ENCODE results near the gene SPATA19. TPM values are rescaled to one million over a fixed set of nuclear protein-coding genes. Genes with fewer than 3 reads are reported as not detected.
A peak's percentile ranks its signal among the peaks of the same experiment; 100 is the strongest.

Gene SPATA19
- total and polyA plus RNA-seq, 2 experiments from 2014 or later = not detected

GRCh38 chr11:133797554-133797953 lies 47.8 kb downstream of the SPATA19 start:
- no peak overlapping the region for H3K4me3 ChIP-seq
- H3K36me3 ChIP-seq (ENCODE audit: insufficient read depth) = no peaks in the 10 kb centered on the region
- DNase-seq (ENCODE audit: low spot score) (peak; percentile 12), ATAC-seq (no peak)
- no peak overlapping the region for H2AFZ ChIP-seq
- TF ChIP-seq CREB1 (CRISPR knock-in tag; IDR thresholded peaks at IDR 0.05; ENCODE audit: low read depth) (no peak), STAT1 (IDR thresholded peaks at IDR 0.05; ENCODE audit: unreplicated experiment) (no peak), REST (IDR thresholded peaks at IDR 0.05; ENCODE audit: unreplicated experiment) (no peak), ZNF462 (CRISPR knock-in tag; IDR thresholded peaks at IDR 0.05) (no peak), POLR2AphosphoS5 (IDR thresholded peaks at IDR 0.05; ENCODE audit: low read depth) (no peak), ZNF331 (CRISPR knock-in tag; IDR thresholded peaks at IDR 0.05; ENCODE audit: low read depth) (no peak), JUNB (IDR thresholded peaks at IDR 0.05; ENCODE audit: unreplicated experiment) (no peak)
- H3K4me3 Mint-ChIP-seq = no peak overlapping the region
- H3K79me2 ChIP-seq (replicated peaks; ENCODE audit: insufficient read depth) = no peaks in the 10 kb centered on the region
- H4K20me1 ChIP-seq (replicated peaks; ENCODE audit: insufficient read depth) = no peaks in the 10 kb centered on the region
- no peaks in the 10 kb centered on the region for H3K9me2 ChIP-seq (ENCODE audit: insufficient read depth)
- H3K4me1 ChIP-seq (ENCODE audit: insufficient read depth) = no peaks in the 10 kb centered on the region
- H3K27me3 Mint-ChIP-seq (ENCODE audit: insufficient read depth, low read depth, poor library complexity) = no peaks in the 10 kb centered on the region
- peaks cover 5% of the 10 kb centered on the region; the same call in 1 of the 3 replicates for H3K36me3 Mint-ChIP-seq (ENCODE audit: low read depth)
- H3K27ac ChIP-seq (ENCODE audit: low read depth) = no peak overlapping the region
- H3K27ac Mint-ChIP-seq = no peak overlapping the region
- H3K9me3 Mint-ChIP-seq = peaks cover 16% of the 10 kb centered on the region
- H3F3A ChIP-seq (replicated peaks; ENCODE audit: low read depth) = no peaks in the 10 kb centered on the region
- H3K27me3 ChIP-seq (ENCODE audit: insufficient read depth) = no peaks in the 10 kb centered on the region
- no peaks in the 10 kb centered on the region for H3K4me1 Mint-ChIP-seq
- no peak overlapping the region for H3K4me2 ChIP-seq
